Measurements from ENCODE around the gene CACNA2D3. TPM values are rescaled to one million over a fixed set of nuclear protein-coding genes. Genes with fewer than 3 reads are reported as not detected.

CACNA2D3 gene
- polyA plus RNA-seq, 1 donor from 2014 or later, result 26.2 TPM

DNA sequence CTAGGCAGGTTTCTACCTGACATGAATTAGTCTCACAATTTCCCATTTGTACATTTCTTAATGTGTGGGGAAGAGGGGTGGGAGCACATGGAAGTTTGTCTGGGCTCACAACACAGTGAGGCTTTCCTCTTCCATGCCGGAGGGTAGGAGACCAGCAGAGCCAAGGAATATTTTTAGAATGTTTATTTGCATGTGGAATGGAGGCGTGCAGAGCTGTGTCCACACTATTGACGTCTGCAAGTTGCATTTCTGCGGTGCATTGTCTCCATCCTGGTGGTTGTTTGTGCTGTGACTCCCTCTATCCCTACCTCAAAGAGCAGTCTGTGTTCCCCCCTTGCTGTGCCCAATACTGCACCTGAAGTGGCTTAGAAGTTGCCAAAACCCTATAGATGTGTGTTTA, 908.6 kb downstream of the CACNA2D3 start:
- H3K9me2 ChIP-seq (ENCODE audit: insufficient read depth, low read length), result no peaks in the 10 kb centered on the region
- no peaks in the 10 kb centered on the region for H3K27me3 ChIP-seq (ENCODE audit: insufficient read depth, low read depth, low read length)
- no peak overlapping the region for H3K4me2 ChIP-seq (ENCODE audit: low read length)
- no peaks in the 10 kb centered on the region for H3K9me3 ChIP-seq (ENCODE audit: low read length)
- no peak overlapping the region for H3K27ac ChIP-seq (ENCODE audit: low read length)
- no peaks in the 10 kb centered on the region for H4K20me1 ChIP-seq (ENCODE audit: insufficient read depth)
- H3K36me3 ChIP-seq (ENCODE audit: insufficient read depth, low read length), result no peaks in the 10 kb centered on the region
- no peak overlapping the region for H3K9ac ChIP-seq (ENCODE audit: low read length)
- H3K4me3 ChIP-seq (ENCODE audit: low read length), result no peak overlapping the region
- H3F3A ChIP-seq (ENCODE audit: insufficient read depth, low read length, poor library complexity, severe bottlenecking), result no peaks in the 10 kb centered on the region
- TF ChIP-seq, protein P1, sequence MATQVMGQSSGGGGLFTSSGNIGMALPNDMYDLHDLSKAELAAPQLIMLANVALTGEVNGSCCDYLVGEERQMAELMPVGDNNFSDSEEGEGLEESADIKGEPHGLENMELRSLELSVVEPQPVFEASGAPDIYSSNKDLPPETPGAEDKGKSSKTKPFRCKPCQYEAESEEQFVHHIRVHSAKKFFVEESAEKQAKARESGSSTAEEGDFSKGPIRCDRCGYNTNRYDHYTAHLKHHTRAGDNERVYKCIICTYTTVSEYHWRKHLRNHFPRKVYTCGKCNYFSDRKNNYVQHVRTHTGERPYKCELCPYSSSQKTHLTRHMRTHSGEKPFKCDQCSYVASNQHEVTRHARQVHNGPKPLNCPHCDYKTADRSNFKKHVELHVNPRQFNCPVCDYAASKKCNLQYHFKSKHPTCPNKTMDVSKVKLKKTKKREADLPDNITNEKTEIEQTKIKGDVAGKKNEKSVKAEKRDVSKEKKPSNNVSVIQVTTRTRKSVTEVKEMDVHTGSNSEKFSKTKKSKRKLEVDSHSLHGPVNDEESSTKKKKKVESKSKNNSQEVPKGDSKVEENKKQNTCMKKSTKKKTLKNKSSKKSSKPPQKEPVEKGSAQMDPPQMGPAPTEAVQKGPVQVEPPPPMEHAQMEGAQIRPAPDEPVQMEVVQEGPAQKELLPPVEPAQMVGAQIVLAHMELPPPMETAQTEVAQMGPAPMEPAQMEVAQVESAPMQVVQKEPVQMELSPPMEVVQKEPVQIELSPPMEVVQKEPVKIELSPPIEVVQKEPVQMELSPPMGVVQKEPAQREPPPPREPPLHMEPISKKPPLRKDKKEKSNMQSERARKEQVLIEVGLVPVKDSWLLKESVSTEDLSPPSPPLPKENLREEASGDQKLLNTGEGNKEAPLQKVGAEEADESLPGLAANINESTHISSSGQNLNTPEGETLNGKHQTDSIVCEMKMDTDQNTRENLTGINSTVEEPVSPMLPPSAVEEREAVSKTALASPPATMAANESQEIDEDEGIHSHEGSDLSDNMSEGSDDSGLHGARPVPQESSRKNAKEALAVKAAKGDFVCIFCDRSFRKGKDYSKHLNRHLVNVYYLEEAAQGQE (IDR thresholded peaks at IDR 0.05; ENCODE audit: borderline replicate concordance), result no peak
- TF ChIP-seq SMC3 (conservative IDR thresholded peaks at IDR 0.05; ENCODE audit: poor library complexity) (no peak), RAD21 (conservative IDR thresholded peaks at IDR 0.05) (no peak), EP300 (conservative IDR thresholded peaks at IDR 0.05; ENCODE audit: poor library complexity, severe bottlenecking) (no peak), MXI1 (conservative IDR thresholded peaks at IDR 0.05; ENCODE audit: poor library complexity, severe bottlenecking) (no peak), POLR2AphosphoS5 (IDR thresholded peaks at IDR 0.05) (no peak), EZH2 (IDR thresholded peaks at IDR 0.05; ENCODE audit: borderline replicate concordance, insufficient read depth, low read length, poor library complexity, severe bottlenecking) (no peak), TAF1 (IDR thresholded peaks at IDR 0.05; ENCODE audit: low read depth) (no peak)
- TF ChIP-seq, protein P2, sequence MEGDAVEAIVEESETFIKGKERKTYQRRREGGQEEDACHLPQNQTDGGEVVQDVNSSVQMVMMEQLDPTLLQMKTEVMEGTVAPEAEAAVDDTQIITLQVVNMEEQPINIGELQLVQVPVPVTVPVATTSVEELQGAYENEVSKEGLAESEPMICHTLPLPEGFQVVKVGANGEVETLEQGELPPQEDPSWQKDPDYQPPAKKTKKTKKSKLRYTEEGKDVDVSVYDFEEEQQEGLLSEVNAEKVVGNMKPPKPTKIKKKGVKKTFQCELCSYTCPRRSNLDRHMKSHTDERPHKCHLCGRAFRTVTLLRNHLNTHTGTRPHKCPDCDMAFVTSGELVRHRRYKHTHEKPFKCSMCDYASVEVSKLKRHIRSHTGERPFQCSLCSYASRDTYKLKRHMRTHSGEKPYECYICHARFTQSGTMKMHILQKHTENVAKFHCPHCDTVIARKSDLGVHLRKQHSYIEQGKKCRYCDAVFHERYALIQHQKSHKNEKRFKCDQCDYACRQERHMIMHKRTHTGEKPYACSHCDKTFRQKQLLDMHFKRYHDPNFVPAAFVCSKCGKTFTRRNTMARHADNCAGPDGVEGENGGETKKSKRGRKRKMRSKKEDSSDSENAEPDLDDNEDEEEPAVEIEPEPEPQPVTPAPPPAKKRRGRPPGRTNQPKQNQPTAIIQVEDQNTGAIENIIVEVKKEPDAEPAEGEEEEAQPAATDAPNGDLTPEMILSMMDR (IDR thresholded peaks at IDR 0.05; ENCODE audit: poor library complexity, severe bottlenecking), result no peak
- no peak overlapping the region for H2AFZ ChIP-seq (ENCODE audit: low read depth, low read length)
- no peaks in the 10 kb centered on the region for H3K79me2 ChIP-seq (replicated peaks; ENCODE audit: insufficient read depth, low read length)

DNA sequence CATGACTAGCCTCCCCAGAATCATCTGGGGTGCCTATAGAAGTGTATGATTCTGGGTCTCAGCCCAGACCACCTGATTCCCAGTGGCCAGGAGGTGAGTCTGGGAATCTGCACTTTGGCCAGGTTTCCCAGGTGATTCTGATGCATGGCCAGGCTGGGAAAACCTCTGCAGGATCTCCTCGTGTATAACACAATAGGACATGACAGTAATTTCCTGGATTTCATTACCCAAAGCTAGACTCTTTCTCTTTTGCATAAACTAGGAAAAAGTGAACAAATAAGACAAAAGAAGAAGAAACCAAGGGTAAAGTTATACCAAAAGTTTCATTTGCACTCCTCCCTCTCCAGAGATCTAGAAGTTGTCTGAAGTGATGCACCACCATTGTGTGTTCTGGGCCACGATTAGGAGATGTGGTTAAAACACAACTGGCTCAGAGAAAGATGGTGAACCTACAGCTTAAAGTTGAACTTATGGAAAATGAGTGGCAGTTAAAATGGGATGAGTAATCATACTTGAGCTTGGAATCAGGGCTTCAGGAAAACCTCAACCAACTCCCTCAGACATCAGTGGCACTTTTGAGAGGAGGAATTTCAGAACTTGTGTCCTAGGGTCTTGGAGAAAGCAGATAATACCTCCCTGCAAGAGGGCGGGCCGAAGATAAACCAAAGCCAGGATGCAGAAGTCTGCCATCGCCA, 914.7 kb downstream of the CACNA2D3 start:
- H3K4me3 ChIP-seq (ENCODE audit: low read length), result no peak overlapping the region
- H3K27me3 ChIP-seq (ENCODE audit: insufficient read depth, low read depth, low read length), result no peaks in the 10 kb centered on the region
- H3K79me2 ChIP-seq (replicated peaks; ENCODE audit: insufficient read depth, low read length), result no peaks in the 10 kb centered on the region
- no peak overlapping the region for H3K4me2 ChIP-seq (ENCODE audit: low read length)
- no peaks in the 10 kb centered on the region for H3K36me3 ChIP-seq (ENCODE audit: insufficient read depth, low read length)
- no peaks in the 10 kb centered on the region for H3F3A ChIP-seq (ENCODE audit: insufficient read depth, low read length, poor library complexity, severe bottlenecking)
- TF ChIP-seq, protein P1 (IDR thresholded peaks at IDR 0.05; ENCODE audit: borderline replicate concordance), result no peak
- TF ChIP-seq SMC3 (conservative IDR thresholded peaks at IDR 0.05; ENCODE audit: poor library complexity) (no peak), EZH2 (IDR thresholded peaks at IDR 0.05; ENCODE audit: borderline replicate concordance, insufficient read depth, low read length, poor library complexity, severe bottlenecking) (no peak), POLR2AphosphoS5 (IDR thresholded peaks at IDR 0.05) (no peak)
- TF ChIP-seq, protein P2 (IDR thresholded peaks at IDR 0.05; ENCODE audit: poor library complexity, severe bottlenecking), result no peak
- H3K27ac ChIP-seq (ENCODE audit: low read length), result no peak overlapping the region
- H3K9ac ChIP-seq (ENCODE audit: low read length), result no peak overlapping the region
- H3K9me2 ChIP-seq (ENCODE audit: insufficient read depth, low read length), result no peaks in the 10 kb centered on the region
- H4K20me1 ChIP-seq (ENCODE audit: insufficient read depth), result no peaks in the 10 kb centered on the region
- H2AFZ ChIP-seq (ENCODE audit: low read depth, low read length), result no peak overlapping the region
- H3K9me3 ChIP-seq (ENCODE audit: low read length), result no peaks in the 10 kb centered on the region

All from neural cell (in vitro differentiated cells).